K562 (cell line): ENCODE results near the gene SLC39A11. TPM values are rescaled to one million over a fixed set of nuclear protein-coding genes. Genes with fewer than 3 reads are reported as not detected.

Source experiments
- ATAC-seq: fragments of 200-7000 bp; cut with Tn5 transposase; 3 replicates; pipeline ENCODE4 v1.9.1; 2020; ENCODE audit warnings: moderate library complexity
- BruUV-seq: library from RNA; stranded (reverse); fragments of 400-500 nt; replicated peaks from 2 replicates; lab custom pipeline; 2021; lab: Mats Ljungman, UMichigan
- CTCF ChIA-PET: fragments of 300-600 bp; formaldehyde crosslinking; extraction: SDS; loops from one replicate; lab custom pipeline; 2021; ENCODE audit warnings: low intra/inter-chr PET ratio; lab: Yijun Ruan, JAX
- POLR2A ChIA-PET: fragments of 300-600, 350-650 bp; sonication (Branson Sonifier 250); formaldehyde crosslinking; extraction: SDS; loops from one replicate; lab custom pipeline; 2021; ENCODE audit warnings: antibody characterized with exemption, inconsistent platforms; lab: Yijun Ruan, JAX
- DNase-seq, 4 experiments: peaks; one replicate each; pipeline versions ENCODE4 v3.0.0 to v3.0.0-alpha.2; 2011 to 2018; ENCODE audit warnings: low spot score in 3 of 4, mixed read lengths in 3 of 4; ENCODE audit errors: extremely low read depth in 1 of 4
- FAIRE-seq: peaks from 2 replicates; lab custom pipeline; 2011; peaks lifted over from hg19 to GRCh38; lab: Jason Lieb, UNC
- H2AFZ ChIP-seq: 2 replicates; pipeline ENCODE4 v1.6.0; 2011; ENCODE audit warnings: low read depth, low read length, control low read depth, inconsistent platforms
- H3K27ac ChIP-seq: fragments of 200-600 bp; 3 replicates; pipeline ENCODE4 v1.8.0; 2011; ENCODE audit warnings: low read depth, mild to moderate bottlenecking, control low read depth, inconsistent platforms, low read length, moderate library complexity, mixed read lengths; ENCODE audit errors: extremely low read depth
- H3K27me3 ChIP-seq, 2 experiments: fragments of 300-600 bp in 1 of 2; 2 replicates in 1 of 2; 3 replicates in 1 of 2; pipeline versions ENCODE4 v1.6.0 to v1.8.0; 2011; ENCODE audit warnings: inconsistent platforms in 2 of 2, low read length in 2 of 2, mild to moderate bottlenecking in 1 of 2, mixed read lengths in 1 of 2, moderate library complexity in 1 of 2; ENCODE audit not compliant: control insufficient read depth in 2 of 2, insufficient read depth in 2 of 2
- H3K36me3 ChIP-seq: fragments of 300-600 bp; 3 replicates; pipeline ENCODE4 v1.8.0; 2011; ENCODE audit warnings: mild to moderate bottlenecking, low read length, inconsistent platforms; ENCODE audit not compliant: control insufficient read depth, insufficient read depth
- H3K4me1 ChIP-seq, 2 experiments: fragments of 200-600 bp in 1 of 2; replicated peaks in 1 of 2; 2 replicates in 1 of 2; 3 replicates in 1 of 2; pipeline versions ENCODE4 v1.5.1 to v1.8.0; 2011; ENCODE audit warnings: inconsistent platforms in 2 of 2, low read length in 2 of 2, mild to moderate bottlenecking in 1 of 2, mixed read lengths in 1 of 2, moderate library complexity in 1 of 2; ENCODE audit not compliant: control insufficient read depth in 2 of 2, insufficient read depth in 2 of 2
- H3K4me2 ChIP-seq: 2 replicates; pipeline ENCODE4 v1.6.1; 2011; ENCODE audit warnings: low read length, control low read depth, inconsistent platforms, mixed read lengths; ENCODE audit not compliant: insufficient read depth
- H3K4me3 ChIP-seq: fragments of 200-600 bp; sonication (generic), shearing (Covaris generic); 2 replicates; pipeline ENCODE4 v1.5.1; 2016; ENCODE audit warnings: control low read depth, inconsistent platforms
- H3K79me2 ChIP-seq: fragments of 200-600 bp; 3 replicates; pipeline ENCODE4 v1.8.0; 2011; ENCODE audit warnings: low read length, inconsistent platforms; ENCODE audit not compliant: control insufficient read depth, insufficient read depth
- H3K9ac ChIP-seq, 2 experiments: 2 replicates each; pipeline versions ENCODE4 v1.6.0 to v1.6.1; 2011; ENCODE audit warnings: low read depth in 2 of 2, low read length in 2 of 2, control low read depth in 1 of 2, inconsistent platforms in 1 of 2, mild to moderate bottlenecking in 1 of 2, mixed read lengths in 1 of 2; ENCODE audit not compliant: insufficient read depth in 1 of 2
- H3K9me1 ChIP-seq: one replicate; pipeline ENCODE4 v1.6.0; 2011; ENCODE audit warnings: inconsistent platforms, mild to moderate bottlenecking, low read length, moderate library complexity; ENCODE audit not compliant: control insufficient read depth, insufficient read depth
- H3K9me3 ChIP-seq: replicated peaks from 2 replicates; pipeline ENCODE4 v1.5.1; 2011; ENCODE audit warnings: low read depth, low read length, inconsistent platforms; ENCODE audit not compliant: control insufficient read depth, insufficient read depth
- H4K20me1 ChIP-seq: replicated peaks from 2 replicates; pipeline ENCODE4 v1.6.1; 2011; ENCODE audit warnings: low read length, inconsistent platforms, mixed read lengths; ENCODE audit not compliant: control insufficient read depth, insufficient read depth
- BMI1 ChIP-seq: fragments of 150-350 bp; IDR thresholded peaks from 2 replicates; pipeline ENCODE4 v1.6.1; 2014; ENCODE audit warnings: low read length
- BRF1 ChIP-seq: IDR thresholded peaks from 3 replicates; pipeline ENCODE4 v1.6.1; 2011; ENCODE audit warnings: borderline replicate concordance, mild to moderate bottlenecking; ENCODE audit not compliant: insufficient read length; ENCODE audit errors: extremely low read depth
- HCFC1 ChIP-seq: IDR thresholded peaks from 2 replicates; pipeline ENCODE4 v1.6.1; 2012; ENCODE audit warnings: low read depth, low read length, improper control_type of control experiment
- KAT7 ChIP-seq: sonication (generic); formaldehyde crosslinking; IDR thresholded peaks from 2 replicates; pipeline ENCODE4 v1.8.0; 2022; ENCODE audit warnings: missing genetic modification reagents, mild to moderate bottlenecking, borderline replicate concordance
- KDM5B ChIP-seq: fragments of 200-600 bp; sonication (generic); IDR thresholded peaks from 2 replicates; pipeline ENCODE4 v1.6.1; 2012; ENCODE audit warnings: low read depth, mild to moderate bottlenecking, moderate library complexity, low read length, control low read depth, inconsistent platforms; ENCODE audit not compliant: insufficient replicate concordance
- KHSRP ChIP-seq: fragments of 450-650 bp; IDR thresholded peaks from 2 replicates; pipeline ENCODE4 v1.6.1; 2017
- KLF10 ChIP-seq: fragments of 250-450 bp; sonication (Bioruptor Pico); IDR thresholded peaks from 2 replicates; pipeline ENCODE4 v1.6.1; 2021; ENCODE audit warnings: matching md5 sums
- LEF1 ChIP-seq: fragments of 450-650 bp; IDR thresholded peaks from 2 replicates; pipeline ENCODE4 v1.6.1; 2016; ENCODE audit warnings: mild to moderate bottlenecking
- MCM5 ChIP-seq: fragments of 450-650 bp; IDR thresholded peaks from 2 replicates; pipeline ENCODE4 v1.6.1; 2016; ENCODE audit warnings: low read depth
- MXI1 ChIP-seq: IDR thresholded peaks from 2 replicates; pipeline ENCODE4 v1.6.1; 2011; ENCODE audit warnings: low read depth, mild to moderate bottlenecking, improper control_type of control experiment, low read length
- PCBP1 ChIP-seq: fragments of 200-400 bp; formaldehyde crosslinking; IDR thresholded peaks from 2 replicates; pipeline ENCODE4 v1.6.1; 2018; ENCODE audit warnings: mild to moderate bottlenecking, low read depth, low read length; ENCODE audit not compliant: poor library complexity, severe bottlenecking
- PKNOX1 ChIP-seq: fragments of 450-650 bp; IDR thresholded peaks from 2 replicates; pipeline ENCODE4 v1.6.1; 2016
- RB1 ChIP-seq: fragments of 450-650 bp; IDR thresholded peaks from 2 replicates; pipeline ENCODE4 v1.6.1; 2017; ENCODE audit warnings: low read depth, mild to moderate bottlenecking
- SAP30 ChIP-seq: fragments of 200-600 bp; sonication (generic); IDR thresholded peaks from 2 replicates; pipeline ENCODE4 v1.6.1; 2012; ENCODE audit warnings: borderline replicate concordance, low read depth, mild to moderate bottlenecking, moderate library complexity, low read length, control low read depth, inconsistent platforms; ENCODE audit not compliant: insufficient read depth, poor library complexity, severe bottlenecking
- STAT5B ChIP-seq: fragments of 250-450 bp; sonication (Bioruptor Pico); IDR thresholded peaks from 2 replicates; pipeline ENCODE4 v1.8.0; 2021; ENCODE audit warnings: mild to moderate bottlenecking, inconsistent platforms
- ZNF280B ChIP-seq: fragments of 250-450 bp; sonication (Bioruptor Pico); IDR thresholded peaks from 2 replicates; pipeline ENCODE4 v1.5.1; 2021; ENCODE audit warnings: mild to moderate bottlenecking
- WGBS: fragments of 100-300 bp; shearing (Covaris generic); methylation state at CpG from one replicate; pipeline ENCODE4 v1.1.6; 2016; ENCODE audit warnings: low coverage, mixed read lengths; ENCODE audit not compliant: insufficient coverage; ENCODE audit errors: missing lambda C conversion rate; 5-methylcytosine and 5-hydroxymethylcytosine counted together
- in situ Hi-C: fragments of 300-500 bp; cut with MboI; formaldehyde crosslinking; loops from 4 replicates; pipeline ENCODE4 v1.15.0; 2018; ENCODE audit warnings: inconsistent platforms, mixed read lengths
- intact Hi-C: fragments of 100-400 bp; cut with micrococcal nuclease; formaldehyde crosslinking; loops from 2 replicates; pipeline ENCODE4 v1.14.2; 2022
- polyA plus RNA-seq, 8 experiments: library from polyadenylated mRNA; depleted of rRNA in 4 of 8; stranded (reverse) in 5 of 8; unstranded in 3 of 8; fragments of >200 nt; fragmentation: Nextera tagmentation in 2 of 8; fragmentation: Illumina TruSeq in 1 of 8; extraction: Ambion mirVana in 2 of 8; extraction: Trizol in 1 of 8; gene quantifications; 2 replicates each; pipeline versions ENCODE4 v1.2.1 to v1.2.3, GENCODE V29; 2011 to 2014; ENCODE audit warnings: inconsistent platforms in 1 of 8, missing spikeins in 1 of 8
- total RNA-seq, 7 experiments: library from RNA; depleted of rRNA in 6 of 7; stranded (reverse); fragments of >200 nt in 6 of 7; fragmentation: Illumina TruSeq in 2 of 7; extraction: Trizol in 2 of 7; gene quantifications; 2 replicates each; pipeline versions ENCODE4 v1.2.1 to v1.2.3, GENCODE V29; 2011 to 2021; ENCODE audit warnings: low replicate concordance in 1 of 7
- TF ChIP-seq, protein P1 (sequence below): fragments of 250-450 bp; sonication (Bioruptor Pico); IDR thresholded peaks from 2 replicates; pipeline ENCODE4 v1.6.1; 2021; ENCODE audit warnings: mild to moderate bottlenecking
- TF ChIP-seq, protein P2 (sequence below): fragments of 250-450 bp; sonication (Bioruptor Pico); IDR thresholded peaks from 2 replicates; pipeline ENCODE4 v1.8.0; 2022; ENCODE audit warnings: moderate library complexity, mild to moderate bottlenecking, inconsistent platforms

Gene SLC39A11
- total and polyA plus RNA-seq, 9 of the 15 experiments (the other 6 are each of a cell fraction or from before 2014, with no cell fraction given) = 10.5 to 26.4 (median 13.4) TPM

- intact Hi-C loops = no loop called here
Observed at GRCh38 chr17:72754513-72754912, 338.0 kb downstream of the SLC39A11 start.

More at GRCh38 chr17:72754513-72754912, 338.0 kb downstream of the SLC39A11 start:
- H3K4me1 ChIP-seq = no peaks in the 10 kb centered on the region; a peak in 1 of 5 replicates
- H3K9ac ChIP-seq = no peak overlapping the region
- no peaks in the 10 kb centered on the region for H3K9me3 ChIP-seq
- in situ Hi-C loops = no loop called here
- no peaks in the 10 kb centered on the region for H4K20me1 ChIP-seq
- no peak overlapping the region for H3K4me3 ChIP-seq
- H3K79me2 ChIP-seq = no peaks in the 10 kb centered on the region
- H3K27ac ChIP-seq = no peak overlapping the region
- 69% methylated on average over 6 of the region's 6 CpGs for WGBS
- ChIA-PET POLR2A (no interaction called here), CTCF (no interaction called here)
- H3K36me3 ChIP-seq = no peaks in the 10 kb centered on the region
- no peak overlapping the region for H3K4me2 ChIP-seq
- FAIRE-seq = no peak
- H3K9me1 ChIP-seq = no peaks in the 10 kb centered on the region
- no peaks in the 10 kb centered on the region for H3K27me3 ChIP-seq
- BruUV-seq = no TSS peak
- no peak for DNase-seq
- ATAC-seq = no peak
- TF ChIP-seq ZNF280B = no peak
- no peak for TF ChIP-seq MXI1
- no peak for TF ChIP-seq MCM5
- no peak for TF ChIP-seq SAP30
- no peak for TF ChIP-seq PCBP1
- TF ChIP-seq STAT5B (CRISPR knock-in tag) = no peak
- no peak for TF ChIP-seq BRF1
- TF ChIP-seq KHSRP = no peak
- TF ChIP-seq, protein P1, sequence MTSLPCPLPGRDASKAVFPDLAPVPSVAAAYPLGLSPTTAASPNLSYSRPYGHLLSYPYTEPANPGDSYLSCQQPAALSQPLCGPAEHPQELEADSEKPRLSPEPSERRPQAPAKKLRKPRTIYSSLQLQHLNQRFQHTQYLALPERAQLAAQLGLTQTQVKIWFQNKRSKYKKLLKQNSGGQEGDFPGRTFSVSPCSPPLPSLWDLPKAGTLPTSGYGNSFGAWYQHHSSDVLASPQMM (CRISPR knock-in tag) = no peak
- TF ChIP-seq LEF1 = no peak
- TF ChIP-seq BMI1 = no peak
- TF ChIP-seq, protein P2, sequence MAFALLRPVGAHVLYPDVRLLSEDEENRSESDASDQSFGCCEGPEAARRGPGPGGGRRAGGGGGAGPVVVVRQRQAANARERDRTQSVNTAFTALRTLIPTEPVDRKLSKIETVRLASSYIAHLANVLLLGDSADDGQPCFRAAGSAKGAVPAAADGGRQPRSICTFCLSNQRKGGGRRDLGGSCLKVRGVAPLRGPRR (CRISPR knock-in tag) = no peak
- TF ChIP-seq KLF10 (CRISPR knock-in tag) = no peak
- no peak for TF ChIP-seq RB1
- TF ChIP-seq KDM5B = no peak
- TF ChIP-seq PKNOX1 = no peak
- no peak for TF ChIP-seq HCFC1
- TF ChIP-seq KAT7 = no peak
- H2AFZ ChIP-seq = no peak overlapping the region
